ENCODE results near the gene ELOVL4. TPM values are rescaled to one million over a fixed set of nuclear protein-coding genes. Genes with fewer than 3 reads are reported as not detected.

The ELOVL4 gene
- total and polyA plus RNA-seq, 2 of the 13 experiments (the other 11 are each of a cell fraction or from before 2014, with no cell fraction given): 0.04 TPM; not detected in 1

DNA sequence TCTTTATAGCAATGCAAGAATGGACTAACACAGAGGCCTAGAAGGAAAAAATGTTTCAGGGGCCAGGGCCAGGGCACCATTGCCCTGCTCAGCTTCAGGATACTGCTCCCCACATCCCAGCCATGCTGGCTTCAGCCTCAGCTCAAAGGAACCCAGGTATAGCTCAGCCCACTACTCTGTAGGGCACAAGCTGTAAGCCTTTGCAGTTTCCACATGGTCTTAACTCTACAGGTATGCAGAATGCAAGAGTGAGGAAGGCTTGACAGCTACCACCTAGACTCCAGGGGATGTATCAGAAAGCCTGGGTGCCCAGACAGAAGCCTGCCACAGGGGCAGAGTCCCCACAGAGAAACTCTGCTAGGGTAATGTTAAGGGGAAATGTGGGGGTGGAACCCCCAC is 46.6 kb upstream of the ELOVL4 start (continued):
- TF ChIP-seq, protein P1, sequence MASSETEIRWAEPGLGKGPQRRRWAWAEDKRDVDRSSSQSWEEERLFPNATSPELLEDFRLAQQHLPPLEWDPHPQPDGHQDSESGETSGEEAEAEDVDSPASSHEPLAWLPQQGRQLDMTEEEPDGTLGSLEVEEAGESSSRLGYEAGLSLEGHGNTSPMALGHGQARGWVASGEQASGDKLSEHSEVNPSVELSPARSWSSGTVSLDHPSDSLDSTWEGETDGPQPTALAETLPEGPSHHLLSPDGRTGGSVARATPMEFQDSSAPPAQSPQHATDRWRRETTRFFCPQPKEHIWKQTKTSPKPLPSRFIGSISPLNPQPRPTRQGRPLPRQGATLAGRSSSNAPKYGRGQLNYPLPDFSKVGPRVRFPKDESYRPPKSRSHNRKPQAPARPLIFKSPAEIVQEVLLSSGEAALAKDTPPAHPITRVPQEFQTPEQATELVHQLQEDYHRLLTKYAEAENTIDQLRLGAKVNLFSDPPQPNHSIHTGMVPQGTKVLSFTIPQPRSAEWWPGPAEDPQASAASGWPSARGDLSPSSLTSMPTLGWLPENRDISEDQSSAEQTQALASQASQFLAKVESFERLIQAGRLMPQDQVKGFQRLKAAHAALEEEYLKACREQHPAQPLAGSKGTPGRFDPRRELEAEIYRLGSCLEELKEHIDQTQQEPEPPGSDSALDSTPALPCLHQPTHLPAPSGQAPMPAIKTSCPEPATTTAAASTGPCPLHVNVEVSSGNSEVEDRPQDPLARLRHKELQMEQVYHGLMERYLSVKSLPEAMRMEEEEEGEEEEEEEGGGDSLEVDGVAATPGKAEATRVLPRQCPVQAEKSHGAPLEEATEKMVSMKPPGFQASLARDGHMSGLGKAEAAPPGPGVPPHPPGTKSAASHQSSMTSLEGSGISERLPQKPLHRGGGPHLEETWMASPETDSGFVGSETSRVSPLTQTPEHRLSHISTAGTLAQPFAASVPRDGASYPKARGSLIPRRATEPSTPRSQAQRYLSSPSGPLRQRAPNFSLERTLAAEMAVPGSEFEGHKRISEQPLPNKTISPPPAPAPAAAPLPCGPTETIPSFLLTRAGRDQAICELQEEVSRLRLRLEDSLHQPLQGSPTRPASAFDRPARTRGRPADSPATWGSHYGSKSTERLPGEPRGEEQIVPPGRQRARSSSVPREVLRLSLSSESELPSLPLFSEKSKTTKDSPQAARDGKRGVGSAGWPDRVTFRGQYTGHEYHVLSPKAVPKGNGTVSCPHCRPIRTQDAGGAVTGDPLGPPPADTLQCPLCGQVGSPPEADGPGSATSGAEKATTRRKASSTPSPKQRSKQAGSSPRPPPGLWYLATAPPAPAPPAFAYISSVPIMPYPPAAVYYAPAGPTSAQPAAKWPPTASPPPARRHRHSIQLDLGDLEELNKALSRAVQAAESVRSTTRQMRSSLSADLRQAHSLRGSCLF (CRISPR knock-in tag; IDR thresholded peaks at IDR 0.05; ENCODE audit: borderline replicate concordance): no peak
- TF ChIP-seq MBNL3 (CRISPR knock-in tag; conservative IDR thresholded peaks at IDR 0.05) (no peak), ZFP82 (CRISPR knock-in tag; IDR thresholded peaks at IDR 0.05; ENCODE audit: borderline replicate concordance) (no peak), ZNF33B (CRISPR knock-in tag; IDR thresholded peaks at IDR 0.05) (no peak), ARNT (IDR thresholded peaks at IDR 0.05) (no peak), ZNF496 (CRISPR knock-in tag; IDR thresholded peaks at IDR 0.05; ENCODE audit: insufficient replicate concordance) (no peak), ZSCAN21 (CRISPR knock-in tag; IDR thresholded peaks at IDR 0.05; ENCODE audit: borderline replicate concordance) (no peak), JUN (CRISPR knock-in tag; IDR thresholded peaks at IDR 0.05) (no peak), RARA (CRISPR knock-in tag; IDR thresholded peaks at IDR 0.05) (no peak), MXI1 (IDR thresholded peaks at IDR 0.05; ENCODE audit: borderline replicate concordance, low read depth, low read length) (no peak)
- TF ChIP-seq, protein P2, sequence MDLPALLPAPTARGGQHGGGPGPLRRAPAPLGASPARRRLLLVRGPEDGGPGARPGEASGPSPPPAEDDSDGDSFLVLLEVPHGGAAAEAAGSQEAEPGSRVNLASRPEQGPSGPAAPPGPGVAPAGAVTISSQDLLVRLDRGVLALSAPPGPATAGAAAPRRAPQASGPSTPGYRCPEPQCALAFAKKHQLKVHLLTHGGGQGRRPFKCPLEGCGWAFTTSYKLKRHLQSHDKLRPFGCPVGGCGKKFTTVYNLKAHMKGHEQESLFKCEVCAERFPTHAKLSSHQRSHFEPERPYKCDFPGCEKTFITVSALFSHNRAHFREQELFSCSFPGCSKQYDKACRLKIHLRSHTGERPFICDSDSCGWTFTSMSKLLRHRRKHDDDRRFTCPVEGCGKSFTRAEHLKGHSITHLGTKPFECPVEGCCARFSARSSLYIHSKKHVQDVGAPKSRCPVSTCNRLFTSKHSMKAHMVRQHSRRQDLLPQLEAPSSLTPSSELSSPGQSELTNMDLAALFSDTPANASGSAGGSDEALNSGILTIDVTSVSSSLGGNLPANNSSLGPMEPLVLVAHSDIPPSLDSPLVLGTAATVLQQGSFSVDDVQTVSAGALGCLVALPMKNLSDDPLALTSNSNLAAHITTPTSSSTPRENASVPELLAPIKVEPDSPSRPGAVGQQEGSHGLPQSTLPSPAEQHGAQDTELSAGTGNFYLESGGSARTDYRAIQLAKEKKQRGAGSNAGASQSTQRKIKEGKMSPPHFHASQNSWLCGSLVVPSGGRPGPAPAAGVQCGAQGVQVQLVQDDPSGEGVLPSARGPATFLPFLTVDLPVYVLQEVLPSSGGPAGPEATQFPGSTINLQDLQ (CRISPR knock-in tag; IDR thresholded peaks at IDR 0.05): no peak
